Uterus (tissue), 4 donors: Measurements from ENCODE around the gene PLXNA2. TPM values are rescaled to one million over a fixed set of nuclear protein-coding genes. Genes with fewer than 3 reads are reported as not detected.

ENCODE experiments used
- DNase-seq, 2 donors: peaks; one replicate each; pipeline ENCODE4 v3.0.0-alpha.2; 2019 to 2020
- H3K27ac ChIP-seq, 2 donors: fragments of 200-600 bp; sonication (generic); 1 replicate in 1 of 2; 2 replicates in 1 of 2; pipeline ENCODE4 v1.5.1; 2016 to 2018
- H3K27me3 ChIP-seq, 2 donors: fragments of 200-600 bp; sonication (generic); one replicate each; pipeline ENCODE4 v1.5.1; 2018 to 2019; ENCODE audit warnings: control low read depth in 1 of 2
- H3K36me3 ChIP-seq, 2 donors: fragments of 200-600 bp; sonication (generic); one replicate each; pipeline ENCODE4 v1.5.1; 2019; ENCODE audit warnings: control low read depth in 1 of 2
- H3K4me1 ChIP-seq, 2 donors: fragments of 200-600 bp; sonication (generic); one replicate each; pipeline ENCODE4 v1.5.1; 2018 to 2019; ENCODE audit warnings: control low read depth in 1 of 2
- H3K4me3 ChIP-seq, 2 donors: fragments of 200-600 bp; sonication (generic); 1 replicate in 1 of 2; 2 replicates in 1 of 2; pipeline ENCODE4 v1.5.1; 2018 to 2019; ENCODE audit warnings: mild to moderate bottlenecking in 1 of 2
- H3K9me3 ChIP-seq, 2 donors: fragments of 200-600 bp; sonication (generic); one replicate each; pipeline ENCODE4 v1.5.1; 2019; ENCODE audit warnings: control low read depth in 1 of 2
- CTCF ChIP-seq, 4 experiments: fragments of 200-600 bp in 2 of 4; fragments of 450-650 bp in 2 of 4; sonication (generic) in 2 of 4; IDR thresholded peaks; one replicate each; pipeline ENCODE4 v1.5.1; 2016 to 2019; ENCODE audit warnings: antibody characterized with exemption in 4 of 4, mild to moderate bottlenecking in 2 of 4, moderate library complexity in 1 of 4
- POLR2A ChIP-seq, 2 donors: fragments of 450-650 bp; IDR thresholded peaks; one replicate each; pipeline ENCODE4 v1.6.1; 2016; ENCODE audit warnings: antibody characterized with exemption in 2 of 2, mild to moderate bottlenecking in 1 of 2, moderate library complexity in 1 of 2
- intact Hi-C: fragments of 100-400 bp; cut with DNase I; formaldehyde crosslinking; loops from one replicate; pipeline ENCODE4 v1.15.1; 2023; ENCODE audit warnings: low total_unique reads
- total RNA-seq, 4 donors: library from RNA; depleted of rRNA in 3 of 4; stranded (reverse); fragments of >200 nt in 3 of 4; gene quantifications; one replicate each; pipeline versions ENCODE4 v1.1.0 to v1.2.4, GENCODE V29; 2014 to 2023
- donor health status: DM: yes; HTN: yes; CAD: no.

PLXNA2 gene
- total RNA-seq, 4 donors from 2014 or later, result 5.4 to 94.5 (median 9.5) TPM

GRCh38 chr1:208198236-208198635 is 45.9 kb downstream of the PLXNA2 start:
- no peak for TF ChIP-seq CTCF (IDR thresholded peaks at IDR 0.05)
- no peak for TF ChIP-seq POLR2A (IDR thresholded peaks at IDR 0.05)
- intact Hi-C loops, result no loop called here
- no peak for DNase-seq
- Histone ChIP-seq H3K4me1 (peaks cover 0 to under 1% of the 10 kb centered on the region in 2 donors), H3K27ac (no peak overlapping the region), H3K36me3 (no peaks in the 10 kb centered on the region), H3K4me3 (no peak overlapping the region), H3K9me3 (no peaks in the 10 kb centered on the region), H3K27me3 (no peaks in the 10 kb centered on the region)

- H3K27me3 ChIP-seq, result no peaks in the 10 kb centered on the region
- no peak overlapping the region for H3K27ac ChIP-seq
- intact Hi-C loops, result no loop called here
- no peaks in the 10 kb centered on the region for H3K9me3 ChIP-seq
- no peaks in the 10 kb centered on the region for H3K36me3 ChIP-seq
- no peak for DNase-seq
- TF ChIP-seq CTCF (IDR thresholded peaks at IDR 0.05) (no peak), POLR2A (IDR thresholded peaks at IDR 0.05) (no peak)
- no peak overlapping the region for H3K4me3 ChIP-seq
- H3K4me1 ChIP-seq, result peaks cover 0 to 4% of the 10 kb centered on the region in 2 donors
These were observed 49.2 kb downstream of the PLXNA2 start for GRCh38 chr1:208194944-208195343.

GRCh38 chr1:208192995-208193394 is 51.2 kb downstream of the PLXNA2 start:
- TF ChIP-seq POLR2A (IDR thresholded peaks at IDR 0.05), result no peak
- DNase-seq, result peak in 1 of 2 donors; percentile 70
- intact Hi-C loops, result no loop called here

GRCh38 chr1:208190784-208191183 is 53.4 kb downstream of the PLXNA2 start:
- no peak overlapping the region for H3K27ac ChIP-seq
- intact Hi-C loops, result no loop called here
- TF ChIP-seq CTCF (IDR thresholded peaks at IDR 0.05), result no peak
- no peak for TF ChIP-seq POLR2A (IDR thresholded peaks at IDR 0.05)
- DNase-seq, result no peak
- H3K9me3 ChIP-seq, result no peaks in the 10 kb centered on the region
- no peaks in the 10 kb centered on the region for H3K27me3 ChIP-seq
- peaks cover 4% of the 10 kb centered on the region in 2 donors for H3K4me1 ChIP-seq
- H3K4me3 ChIP-seq, result no peak overlapping the region
- no peaks in the 10 kb centered on the region for H3K36me3 ChIP-seq

More at GRCh38 chr1:208192995-208193394, 51.2 kb downstream of the PLXNA2 start:
- Histone ChIP-seq H3K27me3 (no peaks in the 10 kb centered on the region), H3K4me1 (peaks cover 0 to 4% of the 10 kb centered on the region in 2 donors), H3K4me3 (no peak overlapping the region), H3K27ac (peak overlapping the region in 1 of 2 donors; percentile 51), H3K9me3 (no peaks in the 10 kb centered on the region), H3K36me3 (no peaks in the 10 kb centered on the region)

GRCh38 chr1:208189716-208190115 is 54.5 kb downstream of the PLXNA2 start:
- Histone ChIP-seq H3K27me3 (no peaks in the 10 kb centered on the region), H3K4me3 (no peak overlapping the region), H3K9me3 (no peaks in the 10 kb centered on the region), H3K27ac (peak overlapping the region; percentile 10 to 65), H3K36me3 (no peaks in the 10 kb centered on the region), H3K4me1 (peaks cover 4 to 6% of the 10 kb centered on the region in 2 donors)
- no peak for DNase-seq
- intact Hi-C loops, result no loop called here
- TF ChIP-seq CTCF (IDR thresholded peaks at IDR 0.05) (no peak), POLR2A (IDR thresholded peaks at IDR 0.05) (no peak)

- peak overlapping the region; percentile 10 to 65 for H3K27ac ChIP-seq
- H3K4me3 ChIP-seq, result no peak overlapping the region
- intact Hi-C loops, result no loop called here
- no peaks in the 10 kb centered on the region for H3K27me3 ChIP-seq
- DNase-seq, result no peak
- H3K9me3 ChIP-seq, result no peaks in the 10 kb centered on the region
- TF ChIP-seq CTCF (IDR thresholded peaks at IDR 0.05) (no peak), POLR2A (IDR thresholded peaks at IDR 0.05) (no peak)
- H3K36me3 ChIP-seq, result no peaks in the 10 kb centered on the region
- H3K4me1 ChIP-seq, result peaks cover 4 to 6% of the 10 kb centered on the region in 2 donors
These were observed 55.0 kb downstream of the PLXNA2 start for GRCh38 chr1:208189183-208189582.
